Sigmoid colon (tissue), 4 donors: Measurements from ENCODE around the gene MRPL58.

Experiments
- EP300 ChIP-seq, 4 donors: sonication (generic); formaldehyde crosslinking; IDR thresholded peaks; one replicate each; pipeline ENCODE4 v1.6.1; 2017; ENCODE audit warnings: antibody characterized with exemption in 4 of 4
- POLR2A ChIP-seq, 2 donors: fragments of 450-650 bp; IDR thresholded peaks; one replicate each; pipeline ENCODE4 v1.6.1; 2016; ENCODE audit warnings: antibody characterized with exemption in 2 of 2, mild to moderate bottlenecking in 2 of 2, moderate library complexity in 2 of 2
- TF ChIP-seq, protein P1 (sequence below), 4 experiments: fragments of 450-650 bp in 3 of 4; fragments of 200-600 bp in 1 of 4; IDR thresholded peaks; one replicate each; pipeline ENCODE4 v1.5.1; 2016 to 2019; ENCODE audit warnings: antibody characterized with exemption in 4 of 4, mild to moderate bottlenecking in 3 of 4, moderate library complexity in 2 of 4

DNA sequence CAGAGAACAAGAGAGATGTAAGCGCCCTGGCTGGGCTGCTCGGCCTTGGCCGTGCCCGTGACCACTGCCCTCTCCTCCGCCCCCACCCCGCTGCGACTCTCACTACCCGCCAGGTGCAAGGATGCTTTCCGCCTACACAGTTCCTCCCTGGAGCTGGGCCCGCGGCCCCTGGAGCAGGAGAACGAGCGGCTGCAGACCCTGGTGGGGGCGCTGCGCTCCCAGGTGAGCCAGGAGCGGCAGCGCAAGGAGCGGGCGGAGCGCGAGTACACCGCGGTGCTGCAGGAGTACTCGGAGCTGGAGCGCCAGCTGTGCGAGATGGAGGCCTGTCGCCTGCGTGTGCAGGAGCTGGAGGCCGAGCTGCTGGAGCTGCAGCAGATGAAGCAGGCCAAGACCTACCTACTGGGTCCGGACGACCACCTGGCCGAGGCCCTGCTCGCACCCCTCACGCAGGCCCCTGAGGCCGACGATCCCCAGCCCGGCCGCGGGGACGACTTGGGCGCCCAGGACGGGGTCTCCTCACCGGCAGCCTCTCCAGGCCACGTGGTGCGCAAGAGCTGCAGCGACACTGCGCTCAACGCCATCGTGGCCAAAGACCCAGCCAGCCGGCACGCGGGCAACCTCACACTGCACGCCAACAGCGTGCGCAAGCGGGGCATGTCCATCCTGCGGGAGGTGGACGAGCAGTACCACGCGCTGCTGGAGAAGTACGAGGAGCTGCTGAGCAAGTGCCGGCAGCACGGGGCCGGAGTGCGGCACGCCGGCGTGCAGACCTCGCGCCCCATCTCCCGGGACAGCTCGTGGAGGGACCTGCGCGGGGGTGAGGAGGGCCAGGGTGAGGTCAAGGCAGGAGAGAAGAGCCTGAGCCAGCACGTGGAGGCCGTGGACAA, 9.2 kb upstream of the MRPL58 start:
- TF ChIP-seq, protein P1, sequence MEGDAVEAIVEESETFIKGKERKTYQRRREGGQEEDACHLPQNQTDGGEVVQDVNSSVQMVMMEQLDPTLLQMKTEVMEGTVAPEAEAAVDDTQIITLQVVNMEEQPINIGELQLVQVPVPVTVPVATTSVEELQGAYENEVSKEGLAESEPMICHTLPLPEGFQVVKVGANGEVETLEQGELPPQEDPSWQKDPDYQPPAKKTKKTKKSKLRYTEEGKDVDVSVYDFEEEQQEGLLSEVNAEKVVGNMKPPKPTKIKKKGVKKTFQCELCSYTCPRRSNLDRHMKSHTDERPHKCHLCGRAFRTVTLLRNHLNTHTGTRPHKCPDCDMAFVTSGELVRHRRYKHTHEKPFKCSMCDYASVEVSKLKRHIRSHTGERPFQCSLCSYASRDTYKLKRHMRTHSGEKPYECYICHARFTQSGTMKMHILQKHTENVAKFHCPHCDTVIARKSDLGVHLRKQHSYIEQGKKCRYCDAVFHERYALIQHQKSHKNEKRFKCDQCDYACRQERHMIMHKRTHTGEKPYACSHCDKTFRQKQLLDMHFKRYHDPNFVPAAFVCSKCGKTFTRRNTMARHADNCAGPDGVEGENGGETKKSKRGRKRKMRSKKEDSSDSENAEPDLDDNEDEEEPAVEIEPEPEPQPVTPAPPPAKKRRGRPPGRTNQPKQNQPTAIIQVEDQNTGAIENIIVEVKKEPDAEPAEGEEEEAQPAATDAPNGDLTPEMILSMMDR (IDR thresholded peaks at IDR 0.05), result no peak
- no peak for TF ChIP-seq POLR2A (IDR thresholded peaks at IDR 0.05)
- TF ChIP-seq EP300 (IDR thresholded peaks at IDR 0.05), result no peak
